B cell (primary cell): Measurements from ENCODE around the gene GLIPR1. TPM values are rescaled to one million over a fixed set of nuclear protein-coding genes. Genes with fewer than 3 reads are reported as not detected.
"Not testable (repeated sequence)": the region's sequence is repeated elsewhere in the genome, so short reads cannot be mapped to it uniquely, and the experiment has no call there.

Experiments used
- ATAC-seq: fragments of 200-7000 bp; cut with Tn5 transposase; one replicate; pipeline ENCODE4 v1.10.0; 2021; ENCODE audit warnings: low read depth, mild to moderate bottlenecking, moderate number of reproducible peaks, moderate library complexity
- CTCF ChIA-PET: fragments of 350-600 bp; sonication (Branson Sonifier 250); formaldehyde crosslinking; loops from one replicate; lab custom pipeline; 2021; ENCODE audit warnings: antibody characterized with exemption, inconsistent platforms; lab: Charles Lee
- POLR2A ChIA-PET: fragments of 350-600 bp; sonication (Branson Sonifier 250); formaldehyde crosslinking; loops from one replicate; lab custom pipeline; 2021; ENCODE audit warnings: antibody characterized with exemption; lab: Charles Lee
- DNase-seq: peaks from one replicate; pipeline ENCODE4 v3.0.0; 2013
- H2AFZ ChIP-seq: 2 replicates; pipeline ENCODE4 v1.6.1; 2012; ENCODE audit warnings: mild to moderate bottlenecking, low read depth, low read length; ENCODE audit not compliant: insufficient read depth, poor library complexity, severe bottlenecking
- H3K27ac ChIP-seq, 2 donors: 1 replicate in 1 of 2; 2 replicates in 1 of 2; pipeline ENCODE4 v1.5.1; 2012 to 2013; ENCODE audit warnings: low read length in 2 of 2, mild to moderate bottlenecking in 2 of 2, moderate library complexity in 1 of 2
- H3K27me3 ChIP-seq, 4 experiments: fragments of 200-600 bp in 1 of 4; sonication (generic) in 1 of 4; replicated peaks in 1 of 4; 1 replicate in 2 of 4; 2 replicates in 2 of 4; pipeline versions ENCODE4 v1.6.1 to v1.7.0; 2013 to 2016; ENCODE audit warnings: low read length in 3 of 4, mild to moderate bottlenecking in 2 of 4, mixed read lengths in 1 of 4, moderate library complexity in 1 of 4; ENCODE audit not compliant: insufficient read depth in 4 of 4, control insufficient read depth in 3 of 4; ENCODE audit errors: control extremely low read depth in 1 of 4
- H3K36me3 ChIP-seq, 2 experiments: replicated peaks in 1 of 2; 1 replicate in 1 of 2; 2 replicates in 1 of 2; pipeline versions ENCODE4 v1.6.1 to v1.7.1; 2013; ENCODE audit warnings: low read length in 1 of 2; ENCODE audit not compliant: insufficient read depth in 2 of 2, control insufficient read depth in 1 of 2; ENCODE audit errors: control extremely low read depth in 1 of 2, extremely low read depth in 1 of 2
- H3K4me1 ChIP-seq, 2 donors: fragments of 200-600 bp in 1 of 2; sonication (generic) in 1 of 2; 1 replicate in 1 of 2; 2 replicates in 1 of 2; pipeline versions ENCODE4 v1.5.1 to v1.6.1; 2013 to 2017; ENCODE audit warnings: low read length in 2 of 2; ENCODE audit not compliant: control insufficient read depth in 2 of 2, insufficient read depth in 2 of 2
- H3K4me2 ChIP-seq: replicated peaks from 2 replicates; pipeline ENCODE3; 2012; ENCODE audit warnings: mild to moderate bottlenecking, low read depth, low read length; ENCODE audit not compliant: poor library complexity, severe bottlenecking
- H3K4me3 ChIP-seq, 5 experiments: fragments of 200-600 bp in 1 of 5; sonication (generic) in 1 of 5; 1 replicate in 3 of 5; 2 replicates in 2 of 5; pipeline versions ENCODE4 v1.5.1 to v1.7.0; 2011 to 2016; ENCODE audit warnings: low read length in 4 of 5, mild to moderate bottlenecking in 4 of 5, low read depth in 2 of 5, control low read depth in 1 of 5, moderate library complexity in 1 of 5; ENCODE audit not compliant: insufficient read depth in 1 of 5; ENCODE audit errors: control extremely low read depth in 1 of 5, extremely low read depth in 1 of 5
- H3K79me2 ChIP-seq: fragments of 200-600 bp; sonication (generic); one replicate; pipeline ENCODE4 v1.6.0; 2016; ENCODE audit warnings: low read length; ENCODE audit not compliant: control insufficient read depth, insufficient read depth
- H3K9ac ChIP-seq: fragments of 200-600 bp; sonication (generic); 2 replicates; pipeline ENCODE4 v1.6.1; 2017; ENCODE audit warnings: mild to moderate bottlenecking, low read length, moderate library complexity
- H3K9me3 ChIP-seq, 3 donors: one replicate each; pipeline versions ENCODE4 v1.6.1 to v1.7.1; 2013; ENCODE audit warnings: low read length in 2 of 3; ENCODE audit not compliant: control insufficient read depth in 2 of 3, insufficient read depth in 1 of 3; ENCODE audit errors: control extremely low read depth in 1 of 3
- H4K20me1 ChIP-seq: 2 replicates; pipeline ENCODE4 v1.6.0; 2012; ENCODE audit warnings: mild to moderate bottlenecking, low read length; ENCODE audit not compliant: insufficient read depth, control insufficient read depth, poor library complexity, severe bottlenecking
- H3K27ac Mint-ChIP-seq: one replicate; pipeline ENCODE4 v1.8.0; 2021; ENCODE audit warnings: mixed read lengths
- H3K27me3 Mint-ChIP-seq: one replicate; pipeline ENCODE4 v1.8.0; 2021; ENCODE audit warnings: mixed read lengths
- H3K4me1 Mint-ChIP-seq: one replicate; pipeline ENCODE4 v1.8.0; 2021; ENCODE audit warnings: mixed read lengths
- H3K4me3 Mint-ChIP-seq: one replicate; pipeline ENCODE4 v1.8.0; 2021; ENCODE audit warnings: mixed read lengths
- H3K9me3 Mint-ChIP-seq: one replicate; pipeline ENCODE4 v1.8.0; 2022; ENCODE audit warnings: mixed read lengths; ENCODE audit not compliant: insufficient read depth
- EZH2 ChIP-seq: IDR thresholded peaks from 2 replicates; pipeline ENCODE4 v1.6.1; 2012; ENCODE audit warnings: borderline replicate concordance, low read depth, mild to moderate bottlenecking, moderate library complexity, low read length; ENCODE audit not compliant: insufficient read depth, poor library complexity, severe bottlenecking
- WGBS: methylation state at CpG from one replicate; pipeline ENCODE4 v1.1.5; 2013; ENCODE audit warnings: missing lambda C conversion rate; ENCODE audit not compliant: insufficient coverage; 5-methylcytosine and 5-hydroxymethylcytosine counted together
- intact Hi-C: fragments of 100-400 bp; cut with micrococcal nuclease; formaldehyde crosslinking; loops from one replicate; pipeline ENCODE4 v1.10.0; 2022
- polyA plus RNA-seq: library from polyadenylated mRNA; depleted of rRNA; stranded (reverse); fragments of >200 nt; gene quantifications from 2 replicates; pipeline ENCODE4 v1.2.3, GENCODE V29; 2012
- total RNA-seq, 2 donors: library from RNA; stranded (reverse); fragments of 120-200 nt in 1 of 2; gene quantifications; 1 replicate in 1 of 2; 2 replicates in 1 of 2; pipeline versions ENCODE4 v1.2.3 to v1.2.4, GENCODE V29; 2013 to 2022

Gene GLIPR1
- total and polyA plus RNA-seq, 2 donors (not counting 1 experiment from before 2014, with no cell fraction given) = 52.3 to 117 TPM

GRCh38 chr12:75484450-75484849 is 3.9 kb downstream of the GLIPR1 start:
- WGBS = 100% methylated on average over 1 of the region's 2 CpGs
- H3K27me3 Mint-ChIP-seq, H3K9me3 Mint-ChIP-seq, H3K27me3 ChIP-seq, H2AFZ ChIP-seq, H4K20me1 ChIP-seq, ATAC-seq, H3K9ac ChIP-seq, H3K9me3 ChIP-seq, H3K4me3 ChIP-seq, DNase-seq: not testable (repeated sequence)
- CTCF ChIA-PET = interaction anchor here (0.6 to 10.9 kb wide), 21 partner anchors 8 to 1002 kb away, joined by 3 to 124 read pairs (median 7); partner anchors contain the start of genes CAPS2, GLIPR1L1, GLIPR1L2 and KRR1
- Histone ChIP-seq H3K4me2 (peak overlapping the region; percentile 73), H3K27ac (peak overlapping the region in 1 of 2 donors; percentile 79), H3K79me2 (peaks cover 77% of the 10 kb centered on the region), H3K36me3 (peaks cover 5 to 42% of the 10 kb centered on the region in 2 experiments), H3K4me1 (peaks cover 49 to 51% of the 10 kb centered on the region in 2 donors)
- Mint-ChIP-seq H3K27ac (peak overlapping the region; percentile 77), H3K4me3 (peak overlapping the region; percentile 75), H3K4me1 (peaks cover 70% of the 10 kb centered on the region)
- POLR2A ChIA-PET = interaction anchor here (2.0 kb wide), 1 partner anchor 14 kb away, joined by 5 read pairs; no protein-coding TSS in a partner anchor
- intact Hi-C loops = loop anchor here (5.0 kb wide), 1 partner anchor 1073 kb away; the partner anchor contains the start of gene OSBPL8

- H3K79me2 ChIP-seq = peaks cover 77% of the 10 kb centered on the region
- no peak overlapping the region for H3K4me3 Mint-ChIP-seq
- intact Hi-C loops = loop anchor here (5.0 kb wide), 1 partner anchor 155 kb away; the partner anchor contains the start of genes CAPS2 and GLIPR1L1
Observed at GRCh38 chr12:75487308-75487707, 6.8 kb downstream of the GLIPR1 start.

More at GRCh38 chr12:75487308-75487707, 6.8 kb downstream of the GLIPR1 start:
- Histone ChIP-seq H3K4me2 (no peak overlapping the region), H3K4me1 (peaks cover 32 to 37% of the 10 kb centered on the region in 2 donors), H3K4me3 (no peak overlapping the region), H2AFZ (no peak overlapping the region), H3K36me3 (peaks cover 5 to 51% of the 10 kb centered on the region in 2 experiments), H4K20me1 (peaks cover 9% of the 10 kb centered on the region), H3K9ac (no peak overlapping the region), H3K27me3 (no peaks in the 10 kb centered on the region), H3K27ac (no peak overlapping the region), H3K9me3 (no peaks in the 10 kb centered on the region)
- ChIA-PET POLR2A (no interaction called here), CTCF (interaction anchor here (0.9 to 10.0 kb wide), 6 partner anchors 13 to 153 kb away, joined by 3 to 124 read pairs (median 34); partner anchors contain the start of gene GLIPR1L1)
- H3K27ac Mint-ChIP-seq = peak overlapping the region; percentile 63
- ATAC-seq (no peak), DNase-seq (no peak)
- no CpG with 5 or more reads among the region's 4 CpGs for WGBS
- H3K4me1 Mint-ChIP-seq = peaks cover 59% of the 10 kb centered on the region
- no peaks in the 10 kb centered on the region for H3K27me3 Mint-ChIP-seq
- no peak for TF ChIP-seq EZH2
- H3K9me3 Mint-ChIP-seq = no peaks in the 10 kb centered on the region
